ENCODE measurements around the gene LAD1. TPM values are rescaled to one million over a fixed set of nuclear protein-coding genes. Genes with fewer than 3 reads are reported as not detected.

Gene LAD1
- total and polyA plus RNA-seq, 2 experiments from 2014 or later, result not detected

DNA sequence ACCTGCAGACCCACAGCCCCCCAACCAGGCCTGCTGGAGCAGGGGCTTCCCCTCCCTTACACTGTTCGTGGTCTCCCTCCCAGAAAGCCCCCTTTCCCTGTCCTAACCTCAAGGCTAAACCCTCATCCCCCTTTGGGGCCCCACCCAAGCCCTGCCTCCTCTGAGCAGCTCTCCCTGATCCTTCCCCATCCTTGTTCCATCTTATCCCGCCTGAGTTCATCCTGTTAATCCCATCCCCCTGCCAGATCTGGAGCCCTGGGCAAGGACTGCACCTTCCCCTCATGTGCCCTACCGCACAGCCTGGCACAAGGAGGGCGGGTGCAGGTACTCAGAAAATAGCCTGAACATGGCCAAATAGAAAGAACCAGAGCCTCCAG is 14.7 kb downstream of the LAD1 start:
- Histone ChIP-seq H3F3A (ENCODE audit: insufficient read depth) (peaks cover 10% of the 10 kb centered on the region; the same call in 1 of the 2 replicates), H3K36me3 (ENCODE audit: low read depth) (no peaks in the 10 kb centered on the region), H3K9me2 (ENCODE audit: insufficient read depth) (no peaks in the 10 kb centered on the region), H3K79me2 (ENCODE audit: insufficient read depth) (no peaks in the 10 kb centered on the region), H4K20me1 (ENCODE audit: insufficient read depth) (no peaks in the 10 kb centered on the region), H3K4me3 (peak overlapping the region; percentile 32), H3K27me3 (replicated peaks; ENCODE audit: insufficient read depth) (no peaks in the 10 kb centered on the region), H2AFZ (peak overlapping the region; percentile 57), H3K4me1 (ENCODE audit: insufficient read depth) (peaks cover 15% of the 10 kb centered on the region), H3K9ac (peak overlapping the region; percentile 19; the same call in 1 of the 2 replicates), H3K27ac (peak overlapping the region; percentile 49), H3K9me3 (ENCODE audit: low read depth) (no peaks in the 10 kb centered on the region), H3K4me2 (ENCODE audit: unreplicated experiment) (peak overlapping the region; percentile 58)
- TF ChIP-seq EZH2phosphoT487 (IDR thresholded peaks at IDR 0.05; ENCODE audit: insufficient read depth, low read depth), result no peak
- DNase-seq, result no peak
- in situ Hi-C loops (cut with MboI), result no loop called here
- WGBS, 2 experiments (ENCODE audit: low coverage in 1 of 2, low lambda C conversion rate in 2 of 2, missing lambda C conversion rate in 2 of 2), result 34 to 41% methylated on average over 4 of the region's 4 CpGs

DNA sequence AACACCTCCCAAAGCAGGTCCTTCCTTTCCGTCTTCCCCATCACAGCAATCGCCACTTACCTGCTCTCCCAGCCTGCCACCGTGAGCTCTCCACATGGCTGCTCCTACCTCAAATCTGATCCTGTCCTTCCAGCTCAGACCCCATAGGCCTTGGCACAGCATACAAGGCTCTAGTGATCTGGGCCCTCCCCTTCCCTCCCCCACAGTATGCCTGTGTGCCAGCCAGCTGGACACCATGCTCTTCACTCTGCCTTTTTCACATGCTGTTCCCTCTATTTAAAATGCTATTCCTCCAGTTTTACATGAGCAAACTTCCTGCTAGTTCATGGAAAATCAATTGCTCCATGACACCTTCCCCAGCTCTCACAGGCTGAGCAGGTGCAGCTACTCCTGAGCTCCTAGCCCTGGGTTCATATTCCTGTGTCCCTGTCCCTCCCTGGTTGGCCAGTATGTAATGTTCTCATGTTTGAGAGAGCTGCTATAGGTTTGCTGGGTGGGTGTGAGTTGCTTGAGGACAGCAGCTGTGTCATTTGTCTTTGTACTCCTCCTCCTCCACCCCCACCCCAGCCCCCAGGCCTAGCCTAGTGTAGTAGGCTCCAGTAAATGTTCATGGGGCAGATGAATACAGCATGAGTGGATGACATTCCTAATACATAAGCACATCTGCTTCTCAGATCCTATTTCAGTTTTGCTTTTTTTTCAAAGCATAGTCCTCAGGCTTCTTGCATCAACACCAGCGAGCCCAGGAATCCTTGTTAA is 15.3 kb downstream of the LAD1 start:
- peak overlapping the region; percentile 57 for H2AFZ ChIP-seq
- H3K4me1 ChIP-seq (ENCODE audit: insufficient read depth), result peaks cover 15% of the 10 kb centered on the region
- H3K79me2 ChIP-seq (ENCODE audit: insufficient read depth), result no peaks in the 10 kb centered on the region
- H3K27me3 ChIP-seq (replicated peaks; ENCODE audit: insufficient read depth), result no peaks in the 10 kb centered on the region
- 74 to 76% methylated on average over 4 of the region's 4 CpGs for WGBS, 2 experiments (ENCODE audit: low coverage in 1 of 2, low lambda C conversion rate in 2 of 2, missing lambda C conversion rate in 2 of 2)
- H3K4me3 ChIP-seq, result peak overlapping the region; percentile 32
- in situ Hi-C loops (cut with MboI), result no loop called here
- peaks cover 10% of the 10 kb centered on the region; the same call in 1 of the 2 replicates for H3F3A ChIP-seq (ENCODE audit: insufficient read depth)
- peak overlapping the region; percentile 49 for H3K27ac ChIP-seq
- no peaks in the 10 kb centered on the region for H3K9me2 ChIP-seq (ENCODE audit: insufficient read depth)
- no peaks in the 10 kb centered on the region for H3K9me3 ChIP-seq (ENCODE audit: low read depth)
- H3K4me2 ChIP-seq (ENCODE audit: unreplicated experiment), result peak overlapping the region; percentile 58
- no peaks in the 10 kb centered on the region for H4K20me1 ChIP-seq (ENCODE audit: insufficient read depth)
- DNase-seq, result peak; percentile 92
- TF ChIP-seq EZH2 (IDR thresholded peaks at IDR 0.05; ENCODE audit: insufficient read depth, poor library complexity, severe bottlenecking), result no peak
- TF ChIP-seq EZH2phosphoT487 (IDR thresholded peaks at IDR 0.05; ENCODE audit: insufficient read depth, low read depth), result no peak
- peak overlapping the region; percentile 19; the same call in 1 of the 2 replicates for H3K9ac ChIP-seq
- H3K36me3 ChIP-seq (ENCODE audit: low read depth), result no peaks in the 10 kb centered on the region

DNA sequence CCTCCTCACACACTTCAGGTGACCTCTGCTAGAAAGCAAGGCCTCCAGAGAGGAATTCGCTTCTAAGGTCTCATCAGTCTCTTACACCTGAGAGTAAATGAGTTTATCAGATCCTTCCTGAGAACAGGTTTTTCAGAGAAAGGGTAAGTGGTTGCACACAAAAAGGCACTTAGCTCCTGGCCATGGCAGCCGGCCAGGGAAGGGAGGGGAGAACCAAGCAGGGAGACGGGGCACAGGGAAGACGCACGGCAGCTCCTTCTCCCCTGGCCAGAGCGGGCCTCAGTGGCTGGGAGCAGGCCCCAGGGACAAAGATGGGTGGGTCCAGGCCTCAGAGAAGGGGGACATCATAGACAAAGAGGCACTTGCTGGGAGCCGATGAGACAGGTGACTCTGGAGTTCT is 18.0 kb downstream of the LAD1 start:
- H3K27ac ChIP-seq, result no peak overlapping the region
- H3K79me2 ChIP-seq (ENCODE audit: insufficient read depth), result no peaks in the 10 kb centered on the region
- no peaks in the 10 kb centered on the region for H3K36me3 ChIP-seq (ENCODE audit: low read depth)
- H3K9me2 ChIP-seq (ENCODE audit: insufficient read depth), result no peaks in the 10 kb centered on the region
- no peaks in the 10 kb centered on the region for H3K9me3 ChIP-seq (ENCODE audit: low read depth)
- no peak for TF ChIP-seq EZH2phosphoT487 (IDR thresholded peaks at IDR 0.05; ENCODE audit: insufficient read depth, low read depth)
- TF ChIP-seq EZH2 (IDR thresholded peaks at IDR 0.05; ENCODE audit: insufficient read depth, poor library complexity, severe bottlenecking), result no peak
- DNase-seq, result no peak
- H3K27me3 ChIP-seq (replicated peaks; ENCODE audit: insufficient read depth), result no peaks in the 10 kb centered on the region; the same call in 1 of the 2 replicates
- H3K4me3 ChIP-seq, result no peak overlapping the region
- H3F3A ChIP-seq (ENCODE audit: insufficient read depth), result peaks cover 10% of the 10 kb centered on the region; the same call in 1 of the 2 replicates
- H3K4me1 ChIP-seq (ENCODE audit: insufficient read depth), result peaks cover 15% of the 10 kb centered on the region
- no peak overlapping the region for H2AFZ ChIP-seq
- H3K4me2 ChIP-seq (ENCODE audit: unreplicated experiment), result no peak overlapping the region
- WGBS, 2 experiments (ENCODE audit: low coverage in 1 of 2, low lambda C conversion rate in 2 of 2, missing lambda C conversion rate in 2 of 2), result 82 to 87% methylated on average over 7 of the region's 7 CpGs
- in situ Hi-C loops (cut with MboI), result no loop called here
- no peaks in the 10 kb centered on the region for H4K20me1 ChIP-seq (ENCODE audit: insufficient read depth)
- H3K9ac ChIP-seq, result no peak overlapping the region

DNA sequence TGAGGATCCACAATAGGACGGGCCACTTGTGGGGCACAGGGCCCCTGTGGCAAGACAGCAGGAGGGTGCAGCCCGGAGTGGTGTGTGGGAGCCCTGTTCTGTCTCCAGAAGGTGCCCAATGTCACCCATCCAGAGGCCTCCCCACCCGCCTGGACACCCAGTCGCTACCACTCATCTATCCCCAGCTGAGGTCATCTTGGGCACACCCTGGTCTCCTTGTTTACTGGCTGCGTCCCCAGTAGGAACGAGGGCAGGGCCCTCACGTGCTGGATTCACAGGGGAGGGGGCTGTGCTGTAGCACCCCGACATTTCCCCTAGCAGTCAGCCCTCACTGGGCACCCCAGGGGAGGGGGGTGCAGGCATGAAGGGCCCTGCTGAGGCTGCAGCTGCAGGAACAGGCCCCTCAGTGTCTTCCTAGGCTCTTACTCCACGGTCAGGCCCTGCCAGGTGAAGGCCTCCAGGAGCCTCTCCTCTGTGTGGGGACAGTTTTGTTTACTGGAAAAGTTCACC is 19.3 kb downstream of the LAD1 start:
- peaks cover 13% of the 10 kb centered on the region for H3K4me1 ChIP-seq (ENCODE audit: insufficient read depth)
- in situ Hi-C loops (cut with MboI), result no loop called here

More for the DNA sequence above, 19.3 kb downstream of the LAD1 start:
- no peak overlapping the region for H2AFZ ChIP-seq
- no peak overlapping the region for H3K4me2 ChIP-seq (ENCODE audit: unreplicated experiment)
- H3F3A ChIP-seq (ENCODE audit: insufficient read depth), result peaks cover 10% of the 10 kb centered on the region; the same call in 1 of the 2 replicates
- no peak overlapping the region for H3K4me3 ChIP-seq
- TF ChIP-seq EZH2phosphoT487 (IDR thresholded peaks at IDR 0.05; ENCODE audit: insufficient read depth, low read depth), result no peak
- TF ChIP-seq EZH2 (IDR thresholded peaks at IDR 0.05; ENCODE audit: insufficient read depth, poor library complexity, severe bottlenecking), result no peak
- H4K20me1 ChIP-seq (ENCODE audit: insufficient read depth), result no peaks in the 10 kb centered on the region
- H3K36me3 ChIP-seq (ENCODE audit: low read depth), result no peaks in the 10 kb centered on the region
- peaks cover 10% of the 10 kb centered on the region for H3K27me3 ChIP-seq (replicated peaks; ENCODE audit: insufficient read depth)
- no peak overlapping the region for H3K27ac ChIP-seq
- WGBS, 2 experiments (ENCODE audit: low coverage in 1 of 2, low lambda C conversion rate in 2 of 2, missing lambda C conversion rate in 2 of 2), result 73 to 75% methylated on average over 7 to 9 of the region's 9 CpGs
- no peak overlapping the region for H3K9ac ChIP-seq
- H3K9me3 ChIP-seq (ENCODE audit: low read depth), result no peaks in the 10 kb centered on the region
- no peaks in the 10 kb centered on the region for H3K79me2 ChIP-seq (ENCODE audit: insufficient read depth)
- DNase-seq, result no peak
- H3K9me2 ChIP-seq (ENCODE audit: insufficient read depth), result no peaks in the 10 kb centered on the region
